ENCODE measurements around the gene DNAJB12. TPM values are rescaled to one million over a fixed set of nuclear protein-coding genes. Genes with fewer than 3 reads are reported as not detected.

DNAJB12 gene
- total and polyA plus RNA-seq, 12 donors = 36.3 to 67.0 (median 47.8) TPM

GRCh38 chr10:72292223-72292691 lies 62.5 kb downstream of the DNAJB12 start:
- Histone ChIP-seq H3K27me3 (no peaks in the 10 kb centered on the region), H3K4me3 (no peak overlapping the region), H3K27ac (peak overlapping the region in 1 of 5 donors; percentile 1), H3K9me3 (replicated peaks in 1 of 3) (no peaks in the 10 kb centered on the region), H3K4me1 (replicated peaks in 1 of 2) (peaks cover 6 to 12% of the 10 kb centered on the region in 2 donors), H3K36me3 (replicated peaks in 1 of 2) (no peaks in the 10 kb centered on the region)
- DNase-seq = peak in 1 of 7 donors; percentile 50
- intact Hi-C loops (cut with DNase I) = no loop called here
- WGBS, 4 donors = 62 to 70% (median 68%) methylated on average over 4 to 6 of the region's 6 CpGs
- TF ChIP-seq, protein P1, sequence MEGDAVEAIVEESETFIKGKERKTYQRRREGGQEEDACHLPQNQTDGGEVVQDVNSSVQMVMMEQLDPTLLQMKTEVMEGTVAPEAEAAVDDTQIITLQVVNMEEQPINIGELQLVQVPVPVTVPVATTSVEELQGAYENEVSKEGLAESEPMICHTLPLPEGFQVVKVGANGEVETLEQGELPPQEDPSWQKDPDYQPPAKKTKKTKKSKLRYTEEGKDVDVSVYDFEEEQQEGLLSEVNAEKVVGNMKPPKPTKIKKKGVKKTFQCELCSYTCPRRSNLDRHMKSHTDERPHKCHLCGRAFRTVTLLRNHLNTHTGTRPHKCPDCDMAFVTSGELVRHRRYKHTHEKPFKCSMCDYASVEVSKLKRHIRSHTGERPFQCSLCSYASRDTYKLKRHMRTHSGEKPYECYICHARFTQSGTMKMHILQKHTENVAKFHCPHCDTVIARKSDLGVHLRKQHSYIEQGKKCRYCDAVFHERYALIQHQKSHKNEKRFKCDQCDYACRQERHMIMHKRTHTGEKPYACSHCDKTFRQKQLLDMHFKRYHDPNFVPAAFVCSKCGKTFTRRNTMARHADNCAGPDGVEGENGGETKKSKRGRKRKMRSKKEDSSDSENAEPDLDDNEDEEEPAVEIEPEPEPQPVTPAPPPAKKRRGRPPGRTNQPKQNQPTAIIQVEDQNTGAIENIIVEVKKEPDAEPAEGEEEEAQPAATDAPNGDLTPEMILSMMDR (IDR thresholded peaks at IDR 0.05) = no peak
- no peak for TF ChIP-seq POLR2A (IDR thresholded peaks at IDR 0.05)

DNA sequence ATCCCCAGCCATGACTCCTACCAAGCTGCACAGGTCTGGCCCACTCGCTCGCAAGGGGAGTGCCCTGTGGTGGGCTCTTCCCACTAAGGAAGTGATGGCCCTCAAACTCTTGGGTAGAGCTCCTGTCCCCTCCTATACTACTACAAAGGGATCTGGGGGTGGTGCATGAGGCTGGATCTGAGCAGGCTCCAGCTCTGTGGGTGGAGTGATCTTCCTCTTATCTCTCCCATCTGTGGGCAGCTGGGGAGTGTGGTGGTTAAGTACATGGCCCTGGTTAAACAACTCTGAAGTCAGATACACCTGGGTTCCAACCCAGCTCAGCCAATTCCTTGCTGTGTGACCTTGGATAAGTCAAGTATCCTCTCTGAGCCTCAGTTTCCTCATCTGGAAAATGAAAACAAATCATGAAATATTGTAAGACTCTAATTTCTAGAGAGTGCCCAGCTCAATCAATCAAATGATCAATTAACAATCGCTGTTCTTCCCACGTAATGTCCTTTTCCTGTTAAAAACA lies 63.6 kb downstream of the DNAJB12 start:
- H3K4me1 ChIP-seq (replicated peaks in 1 of 2) = peaks cover 0 to 5% of the 10 kb centered on the region in 2 donors
- no peak overlapping the region for H3K4me3 ChIP-seq
- intact Hi-C loops (cut with DNase I) = no loop called here
- no peak overlapping the region for H3K27ac ChIP-seq
- no peak for TF ChIP-seq POLR2A (IDR thresholded peaks at IDR 0.05)
- TF ChIP-seq, protein P1 (IDR thresholded peaks at IDR 0.05) = no peak
- H3K36me3 ChIP-seq (replicated peaks in 1 of 2) = no peaks in the 10 kb centered on the region
- WGBS, 4 donors = 90 to 96% (median 94%) methylated on average over 3 to 4 of the region's 4 CpGs
- no peaks in the 10 kb centered on the region for H3K27me3 ChIP-seq
- no peaks in the 10 kb centered on the region for H3K9me3 ChIP-seq (replicated peaks in 1 of 3)
- DNase-seq = no peak

DNA sequence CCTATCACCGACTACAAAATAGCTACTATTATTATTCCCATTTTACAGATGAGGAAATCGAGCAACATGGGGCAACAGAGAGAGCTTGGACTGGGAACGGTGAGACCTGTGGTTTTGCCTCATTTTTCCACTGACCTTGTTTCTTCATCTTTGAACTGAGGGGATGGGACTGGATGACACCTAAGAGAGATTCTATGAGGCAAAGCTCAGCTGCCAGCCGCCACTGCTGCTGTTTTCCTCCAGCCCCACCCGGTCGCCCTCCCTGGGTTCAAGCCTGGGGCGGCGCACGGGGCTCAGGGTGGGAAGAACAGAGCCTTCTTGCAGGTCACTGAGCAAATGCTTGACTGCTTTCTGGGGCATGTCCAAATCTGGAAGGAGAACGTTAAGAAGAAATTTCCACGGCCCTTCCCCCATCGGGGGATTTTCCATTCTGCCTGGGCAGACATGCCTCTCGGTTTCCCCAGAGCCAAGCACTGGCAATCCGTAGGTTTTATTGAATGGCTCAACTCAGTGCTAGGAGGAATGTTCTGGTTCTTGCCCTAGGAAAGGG lies 68.7 kb downstream of the DNAJB12 start:
- Histone ChIP-seq H3K4me1 (replicated peaks in 1 of 2) (peaks cover 0 to 4% of the 10 kb centered on the region in 2 donors), H3K9me3 (replicated peaks in 1 of 3) (no peaks in the 10 kb centered on the region), H3K4me3 (no peak overlapping the region), H3K27ac (no peak overlapping the region), H3K27me3 (no peaks in the 10 kb centered on the region), H3K36me3 (replicated peaks in 1 of 2) (no peaks in the 10 kb centered on the region)
- TF ChIP-seq POLR2A (IDR thresholded peaks at IDR 0.05) = no peak
- TF ChIP-seq, protein P1 (IDR thresholded peaks at IDR 0.05) = no peak
- intact Hi-C loops (cut with DNase I) = no loop called here
- DNase-seq = no peak
- 68 to 77% (median 70%) methylated on average over 14 of the region's 14 CpGs for WGBS, 4 donors

DNA sequence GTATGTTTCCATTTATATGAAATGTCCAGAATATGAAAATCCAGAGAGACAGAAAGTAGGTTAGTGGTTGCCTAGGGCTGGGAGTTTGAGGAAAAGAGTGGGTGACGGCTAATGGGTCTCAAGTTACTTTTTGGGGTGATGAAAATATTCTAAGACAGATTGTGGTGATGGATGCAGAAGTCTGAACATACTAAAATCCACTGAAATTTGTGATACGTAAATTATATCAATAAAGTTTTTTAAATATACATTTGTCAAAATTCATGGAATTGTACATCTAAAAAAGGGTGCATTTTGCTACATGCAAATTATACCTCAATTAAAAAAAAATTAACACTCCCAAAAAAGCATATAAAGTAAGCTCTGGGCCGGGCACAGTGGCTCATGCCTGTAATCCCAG lies 71.6 kb downstream of the DNAJB12 start:
- WGBS, 4 donors = 73 to 97% (median 84%) methylated on average over 3 of the region's 3 CpGs
- intact Hi-C loops (cut with DNase I) = no loop called here

More for the DNA sequence above, 71.6 kb downstream of the DNAJB12 start:
- H3K9me3 ChIP-seq (replicated peaks in 1 of 3) = no peaks in the 10 kb centered on the region
- H3K4me3 ChIP-seq = no peak overlapping the region
- H3K27me3 ChIP-seq = no peaks in the 10 kb centered on the region
- TF ChIP-seq, protein P1 (IDR thresholded peaks at IDR 0.05) = no peak
- no peak for TF ChIP-seq POLR2A (IDR thresholded peaks at IDR 0.05)
- no peak overlapping the region for H3K27ac ChIP-seq
- no peaks in the 10 kb centered on the region for H3K36me3 ChIP-seq (replicated peaks in 1 of 2)
- DNase-seq = no peak
- H3K4me1 ChIP-seq (replicated peaks in 1 of 2) = peaks cover 0 to 4% of the 10 kb centered on the region in 2 donors

Small RNA genes lying within 50 kb of the gene (small RNA-seq; reads per million reads assigned to genes)
- gene RNU6-805P = 0 reads per million in 2 donors

Other genes with a start within 250 kb of the DNAJB12 start
- gene ANAPC16, start 138.9 kb downstream of the DNAJB12 start, total RNA-seq = 100 to 1,000 TPM in 8 of 9 donors, 10 to 100 TPM in 1; 69.1 to 185 (median 148) TPM
- gene ANAPC16, start 138.9 kb downstream of the DNAJB12 start, polyA plus RNA-seq = 100 to 1,000 TPM; 102 to 186 (median 128) TPM
- 10 to 100 TPM; 26.6 to 57.4 (median 38.5) TPM for gene ASCC1, start 138.6 kb downstream of the DNAJB12 start, total RNA-seq
- 100 to 1,000 TPM in 1 of 3 donors, 10 to 100 TPM in 1, 1 to 10 TPM in 1; 9.7 to 101 (median 10.1) TPM for gene ASCC1, start 138.6 kb downstream of the DNAJB12 start, polyA plus RNA-seq
- 100 to 1,000 TPM; 100 to 711 (median 365) TPM for gene DDIT4, start 81.0 kb downstream of the DNAJB12 start, total RNA-seq
- 100 to 1,000 TPM; 109 to 149 (median 123) TPM for gene DDIT4, start 81.0 kb downstream of the DNAJB12 start, polyA plus RNA-seq

Data from adrenal gland (tissue), 12 donors.